ENCODE data around the gene ANGPTL1. TPM values are rescaled to one million over a fixed set of nuclear protein-coding genes. Genes with fewer than 3 reads are reported as not detected.

ANGPTL1 gene
- total RNA-seq, 3 donors from 2014 or later (not counting 1 experiment from before 2014, with no cell fraction given) = not detected

DNA sequence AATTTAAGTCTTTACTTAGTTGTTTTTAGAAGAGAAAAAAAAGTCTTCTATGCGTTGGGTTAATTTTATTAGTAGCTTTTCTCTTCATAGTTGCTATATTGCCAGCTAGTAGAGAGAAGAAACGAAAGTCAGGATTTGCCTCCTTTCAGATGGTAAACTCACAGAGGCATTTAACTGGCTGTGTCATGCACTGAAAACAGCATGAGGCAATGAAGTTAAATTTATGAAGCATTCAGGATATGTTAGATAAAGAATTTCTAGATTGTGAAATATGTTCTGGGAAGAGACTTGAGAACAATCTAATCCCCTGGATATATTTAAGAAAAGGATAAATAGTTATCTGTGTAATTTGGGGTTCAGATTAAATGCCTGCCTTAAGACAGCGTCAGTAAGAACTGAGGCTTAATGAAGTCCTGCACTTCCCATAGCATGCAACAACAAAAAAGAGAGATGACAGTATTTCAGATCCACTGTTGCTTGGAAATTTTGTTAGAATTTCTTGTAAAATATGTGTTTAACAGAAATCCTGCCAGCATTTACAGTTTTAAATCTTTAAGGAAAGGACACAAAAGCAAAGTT is 1.7 kb downstream of the ANGPTL1 start:
- H3K9me3 ChIP-seq (ENCODE audit: control insufficient read depth, insufficient read depth, low read length) = no peaks in the 10 kb centered on the region
- H3K36me3 ChIP-seq (ENCODE audit: control insufficient read depth, insufficient read depth, low read length) = no peaks in the 10 kb centered on the region
- Mint-ChIP-seq H3K36me3 (no peaks in the 10 kb centered on the region), H3K27ac (no peak overlapping the region), H3K27me3 (ENCODE audit: low read depth in 2 of 2) (no peaks in the 10 kb centered on the region), H3K9me3 (no peaks in the 10 kb centered on the region), H3K4me3 (no peak overlapping the region), H3K4me1 (peaks cover 5 to 6% of the 10 kb centered on the region in 2 donors)
- H3K27ac ChIP-seq (ENCODE audit: low read length) = no peak overlapping the region
- no peaks in the 10 kb centered on the region for H3K4me1 ChIP-seq (ENCODE audit: control insufficient read depth, insufficient read depth, low read length)
- intact Hi-C loops (cut with micrococcal nuclease) = no loop called here
- H3K27me3 ChIP-seq (ENCODE audit: control insufficient read depth, insufficient read depth, low read length) = no peaks in the 10 kb centered on the region
- no peak for TF ChIP-seq CTCF (IDR thresholded peaks at IDR 0.05)
- 88% methylated on average over 3 of the region's 3 CpGs for WGBS (ENCODE audit: insufficient coverage)
- H3K4me3 ChIP-seq (ENCODE audit: low read length) = no peak overlapping the region
- DNase-seq (no peak), ATAC-seq (no peak)

GRCh38 chr1:178868706-178869105 is 2.2 kb downstream of the ANGPTL1 start:
- no peak overlapping the region for H3K4me3 Mint-ChIP-seq
- H3K36me3 Mint-ChIP-seq = no peaks in the 10 kb centered on the region
- no CpG with 5 or more reads among the region's 1 CpG for WGBS (ENCODE audit: insufficient coverage)
- H3K4me1 ChIP-seq (ENCODE audit: control insufficient read depth, insufficient read depth, low read length) = no peaks in the 10 kb centered on the region
- no peak for TF ChIP-seq CTCF (IDR thresholded peaks at IDR 0.05)
- H3K4me1 Mint-ChIP-seq = peaks cover 5 to 6% of the 10 kb centered on the region in 2 donors
- no peaks in the 10 kb centered on the region for H3K27me3 ChIP-seq (ENCODE audit: control insufficient read depth, insufficient read depth, low read length)
- H3K27ac ChIP-seq (ENCODE audit: low read length) = no peak overlapping the region
- H3K4me3 ChIP-seq (ENCODE audit: low read length) = no peak overlapping the region
- intact Hi-C loops (cut with micrococcal nuclease) = no loop called here
- H3K27me3 Mint-ChIP-seq (ENCODE audit: low read depth in 2 of 2) = no peaks in the 10 kb centered on the region
- H3K9me3 ChIP-seq (ENCODE audit: control insufficient read depth, insufficient read depth, low read length) = no peaks in the 10 kb centered on the region
- H3K9me3 Mint-ChIP-seq = no peaks in the 10 kb centered on the region
- H3K27ac Mint-ChIP-seq = no peak overlapping the region
- H3K36me3 ChIP-seq (ENCODE audit: control insufficient read depth, insufficient read depth, low read length) = no peaks in the 10 kb centered on the region
- DNase-seq (no peak), ATAC-seq (no peak)

DNA sequence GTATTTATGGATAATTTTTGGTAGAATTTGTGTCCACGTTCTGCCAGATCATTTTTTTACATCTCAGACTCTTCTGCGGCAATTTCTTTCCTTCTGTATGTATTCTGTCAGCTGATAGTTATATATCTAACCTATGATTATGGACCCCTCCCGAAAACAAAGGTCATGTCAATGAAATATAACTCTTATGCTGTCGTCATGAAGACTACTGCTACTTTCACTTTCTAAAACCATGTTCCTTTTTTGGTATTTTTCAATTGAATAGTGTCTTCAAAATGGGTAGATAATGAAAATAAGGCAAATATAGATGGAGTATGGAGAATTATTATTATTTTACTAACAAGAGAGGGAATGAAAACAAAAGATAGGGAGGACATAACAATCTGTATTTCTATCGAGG is 3.2 kb downstream of the ANGPTL1 start:
- TF ChIP-seq CTCF (IDR thresholded peaks at IDR 0.05) = no peak
- Mint-ChIP-seq H3K4me3 (peak overlapping the region; percentile 45), H3K9me3 (no peaks in the 10 kb centered on the region), H3K27ac (peak overlapping the region; percentile 7 to 25), H3K27me3 (ENCODE audit: low read depth in 2 of 2) (no peaks in the 10 kb centered on the region), H3K36me3 (no peaks in the 10 kb centered on the region), H3K4me1 (peaks cover 5 to 6% of the 10 kb centered on the region in 2 donors)
- Histone ChIP-seq H3K36me3 (ENCODE audit: control insufficient read depth, insufficient read depth, low read length) (no peaks in the 10 kb centered on the region), H3K27me3 (ENCODE audit: control insufficient read depth, insufficient read depth, low read length) (no peaks in the 10 kb centered on the region), H3K4me3 (ENCODE audit: low read length) (no peak overlapping the region), H3K27ac (ENCODE audit: low read length) (no peak overlapping the region), H3K9me3 (ENCODE audit: control insufficient read depth, insufficient read depth, low read length) (no peaks in the 10 kb centered on the region), H3K4me1 (ENCODE audit: control insufficient read depth, insufficient read depth, low read length) (no peaks in the 10 kb centered on the region)
- intact Hi-C loops (cut with micrococcal nuclease) = no loop called here
- DNase-seq (no peak), ATAC-seq (no peak)
- WGBS (ENCODE audit: insufficient coverage) = no CpG with 5 or more reads among the region's 5 CpGs

- DNase-seq (no peak), ATAC-seq (no peak)
- Mint-ChIP-seq H3K36me3 (no peaks in the 10 kb centered on the region), H3K27ac (no peak overlapping the region), H3K4me1 (peaks cover 5 to 6% of the 10 kb centered on the region in 2 donors), H3K4me3 (no peak overlapping the region), H3K9me3 (no peaks in the 10 kb centered on the region), H3K27me3 (ENCODE audit: low read depth in 2 of 2) (no peaks in the 10 kb centered on the region)
- no peaks in the 10 kb centered on the region for H3K4me1 ChIP-seq (ENCODE audit: control insufficient read depth, insufficient read depth, low read length)
- H3K4me3 ChIP-seq (ENCODE audit: low read length) = no peak overlapping the region
- 76% methylated on average over 6 of the region's 6 CpGs for WGBS (ENCODE audit: insufficient coverage)
- no peaks in the 10 kb centered on the region for H3K27me3 ChIP-seq (ENCODE audit: control insufficient read depth, insufficient read depth, low read length)
- intact Hi-C loops (cut with micrococcal nuclease) = no loop called here
- no peak for TF ChIP-seq CTCF (IDR thresholded peaks at IDR 0.05)
- no peaks in the 10 kb centered on the region for H3K9me3 ChIP-seq (ENCODE audit: control insufficient read depth, insufficient read depth, low read length)
- no peaks in the 10 kb centered on the region for H3K36me3 ChIP-seq (ENCODE audit: control insufficient read depth, insufficient read depth, low read length)
- H3K27ac ChIP-seq (ENCODE audit: low read length) = no peak overlapping the region
These were observed 6.6 kb downstream of the ANGPTL1 start for GRCh38 chr1:178864326-178864725.
